Endothelial cell (in vitro differentiated cells): ENCODE measurements around the gene FSTL3. TPM values are rescaled to one million over a fixed set of nuclear protein-coding genes. Genes with fewer than 3 reads are reported as not detected.
"Not testable (repeated sequence)": the region's sequence is repeated elsewhere in the genome, so short reads cannot be mapped to it uniquely, and the experiment has no call there.

Experiments
- DNase-seq: peaks from one replicate; pipeline ENCODE4 v3.0.0; 2021; ENCODE audit warnings: low spot score
- H3K27ac Mint-ChIP-seq: one replicate; pipeline ENCODE4 v1.8.0; 2021; ENCODE audit warnings: mixed read lengths, inconsistent platforms; ENCODE audit not compliant: unreplicated experiment
- H3K27me3 Mint-ChIP-seq: one replicate; pipeline ENCODE4 v1.8.0; 2021; ENCODE audit warnings: mild to moderate bottlenecking, moderate library complexity, mixed read lengths, inconsistent platforms; ENCODE audit not compliant: unreplicated experiment
- H3K36me3 Mint-ChIP-seq: one replicate; pipeline ENCODE4 v1.8.0; 2021; ENCODE audit warnings: mild to moderate bottlenecking, low read depth, mixed read lengths, inconsistent platforms; ENCODE audit not compliant: unreplicated experiment
- H3K4me1 Mint-ChIP-seq: one replicate; pipeline ENCODE4 v1.8.0; 2021; ENCODE audit warnings: mild to moderate bottlenecking, mixed read lengths, inconsistent platforms; ENCODE audit not compliant: unreplicated experiment
- H3K4me3 Mint-ChIP-seq: one replicate; pipeline ENCODE4 v1.8.0; 2021; ENCODE audit warnings: mild to moderate bottlenecking, mixed read lengths, inconsistent platforms; ENCODE audit not compliant: unreplicated experiment
- H3K9me3 Mint-ChIP-seq: one replicate; pipeline ENCODE4 v1.8.0; 2021; ENCODE audit warnings: mixed read lengths, inconsistent platforms; ENCODE audit not compliant: unreplicated experiment
- CTCF ChIP-seq: fragments of 200-600 bp; sonication (generic); IDR thresholded peaks from one replicate; pipeline ENCODE4 v1.5.0; 2021; ENCODE audit warnings: antibody characterized with exemption; ENCODE audit not compliant: unreplicated experiment
- total RNA-seq: library from RNA; stranded (reverse); fragmentation: NEBNext Ultra II Directional; extraction: Animal tissue kit (Norgen Biotek cat#: 25700); gene quantifications from one replicate; pipeline ENCODE4 v1.2.1, GENCODE V29; 2021; ENCODE audit not compliant: unreplicated experiment

FSTL3 gene
- total RNA-seq, 1 donor from 2014 or later, result 6.5 TPM

GRCh38 chr19:726993-727956 lies 51.1 kb downstream of the FSTL3 start:
- Mint-ChIP-seq H3K27ac (peak overlapping the region; percentile 42), H3K36me3 (peaks cover 8% of the 10 kb centered on the region), H3K27me3 (peaks cover 3% of the 10 kb centered on the region), H3K9me3 (no peaks in the 10 kb centered on the region), H3K4me1 (peaks cover 4% of the 10 kb centered on the region), H3K4me3 (peak overlapping the region; percentile 81)
- DNase-seq, result no peak
- no peak for TF ChIP-seq CTCF

- TF ChIP-seq CTCF, result no peak
- Mint-ChIP-seq H3K27ac (no peak overlapping the region), H3K4me1 (peaks cover 4% of the 10 kb centered on the region), H3K9me3 (no peaks in the 10 kb centered on the region), H3K4me3 (no peak overlapping the region), H3K36me3 (peaks cover 8% of the 10 kb centered on the region), H3K27me3 (peaks cover 4% of the 10 kb centered on the region)
- DNase-seq, result peak; percentile 73
Observed at GRCh38 chr19:728011-728410, 51.8 kb downstream of the FSTL3 start.

- H3K27me3 Mint-ChIP-seq, DNase-seq, H3K4me3 Mint-ChIP-seq, H3K4me1 Mint-ChIP-seq, H3K36me3 Mint-ChIP-seq, H3K9me3 Mint-ChIP-seq, H3K27ac Mint-ChIP-seq: not testable (repeated sequence)
Observed at GRCh38 chr19:729564-729963, 53.4 kb downstream of the FSTL3 start.

- H3K36me3 Mint-ChIP-seq, result peaks cover 13% of the 10 kb centered on the region
- DNase-seq, result no peak
- no peaks in the 10 kb centered on the region for H3K9me3 Mint-ChIP-seq
- TF ChIP-seq CTCF, result no peak
- peaks cover 4% of the 10 kb centered on the region for H3K4me1 Mint-ChIP-seq
- peak overlapping the region; percentile 27 for H3K4me3 Mint-ChIP-seq
- no peak overlapping the region for H3K27ac Mint-ChIP-seq
- H3K27me3 Mint-ChIP-seq, result peaks cover 12% of the 10 kb centered on the region
Observed at GRCh38 chr19:729965-730668, 53.9 kb downstream of the FSTL3 start.

GRCh38 chr19:731000-731399 lies 54.8 kb downstream of the FSTL3 start:
- H3K9me3 Mint-ChIP-seq, result no peaks in the 10 kb centered on the region
- H3K27ac Mint-ChIP-seq, result no peak overlapping the region
- peaks cover 4% of the 10 kb centered on the region for H3K4me1 Mint-ChIP-seq

More at GRCh38 chr19:731000-731399, 54.8 kb downstream of the FSTL3 start:
- H3K27me3 Mint-ChIP-seq, result peaks cover 12% of the 10 kb centered on the region
- DNase-seq, result no peak
- peaks cover 13% of the 10 kb centered on the region for H3K36me3 Mint-ChIP-seq
- no peak overlapping the region for H3K4me3 Mint-ChIP-seq
- TF ChIP-seq CTCF, result no peak
